Natural killer cell (primary cell): ENCODE results near the gene SLC10A2. TPM values are rescaled to one million over a fixed set of nuclear protein-coding genes. Genes with fewer than 3 reads are reported as not detected.

ENCODE experiments used
- ATAC-seq, 3 donors: fragments of 150-1000 bp in 2 of 3; fragments of 200-7000 bp in 1 of 3; cut with Tn5 transposase; 1 replicate in 1 of 3; 2 replicates in 2 of 3; pipeline ENCODE4 v1.10.0; 2021; ENCODE audit warnings: mild to moderate bottlenecking in 2 of 3, moderate library complexity in 2 of 3
- DNase-seq, 2 donors: peaks; one replicate each; pipeline versions ENCODE4 v3.0.0 to v3.0.0-alpha.2; 2013 to 2021; ENCODE audit warnings: mixed read lengths in 1 of 2
- H3K27ac ChIP-seq: one replicate; pipeline ENCODE4 v1.5.1; 2013; ENCODE audit warnings: mild to moderate bottlenecking, low read length
- H3K27me3 ChIP-seq: one replicate; pipeline ENCODE4 v1.6.1; 2013; ENCODE audit warnings: low read length; ENCODE audit not compliant: control insufficient read depth, insufficient read depth
- H3K36me3 ChIP-seq: one replicate; pipeline ENCODE4 v1.6.1; 2013; ENCODE audit warnings: low read length; ENCODE audit not compliant: control insufficient read depth, insufficient read depth
- H3K4me1 ChIP-seq: one replicate; pipeline ENCODE4 v1.6.1; 2013; ENCODE audit warnings: low read length; ENCODE audit not compliant: control insufficient read depth, insufficient read depth
- H3K4me3 ChIP-seq: one replicate; pipeline ENCODE4 v1.5.1; 2013; ENCODE audit warnings: low read length
- H3K9me3 ChIP-seq: one replicate; pipeline ENCODE4 v1.6.1; 2013; ENCODE audit warnings: low read length; ENCODE audit not compliant: control insufficient read depth, insufficient read depth
- H3K27ac Mint-ChIP-seq, 2 donors: one replicate each; pipeline ENCODE4 v1.8.0; 2022; ENCODE audit warnings: mild to moderate bottlenecking in 2 of 2, mixed read lengths in 2 of 2, moderate library complexity in 1 of 2
- H3K27me3 Mint-ChIP-seq, 2 donors: one replicate each; pipeline ENCODE4 v1.8.0; 2022; ENCODE audit warnings: low read depth in 2 of 2, mixed read lengths in 2 of 2
- H3K36me3 Mint-ChIP-seq: one replicate; pipeline ENCODE4 v1.8.0; 2022; ENCODE audit warnings: mixed read lengths
- H3K4me1 Mint-ChIP-seq, 2 donors: one replicate each; pipeline ENCODE4 v1.8.0; 2022; ENCODE audit warnings: mixed read lengths in 2 of 2
- H3K4me3 Mint-ChIP-seq: one replicate; pipeline ENCODE4 v1.8.0; 2022; ENCODE audit warnings: mild to moderate bottlenecking, moderate library complexity, mixed read lengths
- H3K9me3 Mint-ChIP-seq, 2 donors: one replicate each; pipeline ENCODE4 v1.8.0; 2022; ENCODE audit warnings: mixed read lengths in 2 of 2
- CTCF ChIP-seq: fragments of 200-600 bp; IDR thresholded peaks from one replicate; pipeline ENCODE4 v1.8.0; 2022; ENCODE audit warnings: antibody characterized with exemption
- WGBS: methylation state at CpG from one replicate; pipeline ENCODE4 v1.1.7; 2013; ENCODE audit warnings: missing lambda C conversion rate; ENCODE audit not compliant: insufficient coverage; 5-methylcytosine and 5-hydroxymethylcytosine counted together
- intact Hi-C: fragments of 100-400 bp; cut with micrococcal nuclease; formaldehyde crosslinking; loops from one replicate; pipeline ENCODE4 v1.14.2; 2022
- total RNA-seq, 4 donors: library from RNA; stranded (reverse); fragments of 120-200 nt in 1 of 4; gene quantifications; one replicate each; pipeline versions ENCODE4 v1.2.3 to v1.2.4, GENCODE V29; 2013 to 2022

The SLC10A2 gene
- total RNA-seq, 3 donors from 2014 or later (not counting 1 experiment from before 2014, with no cell fraction given): not detected

- H3K36me3 ChIP-seq: no peaks in the 10 kb centered on the region
- H3K9me3 ChIP-seq: peaks cover 4% of the 10 kb centered on the region
- no peak overlapping the region for H3K27ac ChIP-seq
- 38% methylated on average over 2 of the region's 2 CpGs for WGBS
- Mint-ChIP-seq H3K27ac (no peak overlapping the region), H3K4me3 (no peak overlapping the region), H3K27me3 (no peaks in the 10 kb centered on the region), H3K9me3 (peaks cover 0 to 6% of the 10 kb centered on the region in 2 donors), H3K36me3 (no peaks in the 10 kb centered on the region), H3K4me1 (no peaks in the 10 kb centered on the region)
- ATAC-seq (no peak), DNase-seq (no peak)
- no peak for TF ChIP-seq CTCF
- H3K27me3 ChIP-seq: no peaks in the 10 kb centered on the region
- no peaks in the 10 kb centered on the region for H3K4me1 ChIP-seq
- H3K4me3 ChIP-seq: no peak overlapping the region
- intact Hi-C loops: no loop called here
Observed at GRCh38 chr13:102999499-102999898, 66.7 kb downstream of the SLC10A2 start.

Other genes starting within 250 kb of the SLC10A2 start
- gene ERCC5, start 220.4 kb downstream of the SLC10A2 start, total RNA-seq: 100 to 1,000 TPM; 110 to 127 (median 126) TPM